Naive thymus-derived CD4-positive, alpha-beta T cell (primary cell): ENCODE measurements around the gene TRAPPC10. TPM values are rescaled to one million over a fixed set of nuclear protein-coding genes. Genes with fewer than 3 reads are reported as not detected.

Source experiments
- ATAC-seq: fragments of 150-1000 bp; cut with Tn5 transposase; 2 replicates; pipeline ENCODE4 v1.10.0; 2021; ENCODE audit warnings: mild to moderate bottlenecking, moderate library complexity
- CTCF ChIA-PET: fragments of 350-600 bp; sonication (Branson Sonifier 250); formaldehyde crosslinking; loops from one replicate; lab custom pipeline; 2021; ENCODE audit warnings: antibody characterized with exemption; lab: Charles Lee
- POLR2A ChIA-PET: fragments of 350-600 bp; sonication (Branson Sonifier 250); formaldehyde crosslinking; loops from one replicate; lab custom pipeline; 2021; ENCODE audit warnings: antibody characterized with exemption, inconsistent platforms; lab: Charles Lee
- DNase-seq, 9 donors: peaks; one replicate each; pipeline versions ENCODE4 v3.0.0 to v3.0.0-alpha.2; 2020 to 2022; ENCODE audit warnings: mixed read lengths in 1 of 9
- H3K27ac ChIP-seq: one replicate; pipeline ENCODE4 v1.7.0; 2013; ENCODE audit warnings: mild to moderate bottlenecking, low read depth, low read length, moderate library complexity
- H3K27me3 ChIP-seq, 2 donors: one replicate each; pipeline ENCODE4 v1.7.0; 2013; ENCODE audit warnings: low read length in 2 of 2, mild to moderate bottlenecking in 2 of 2, moderate library complexity in 2 of 2; ENCODE audit not compliant: control insufficient read depth in 2 of 2, insufficient read depth in 2 of 2
- H3K36me3 ChIP-seq, 3 experiments: 1 replicate in 2 of 3; 2 replicates in 1 of 3; pipeline ENCODE4 v1.7.0; 2013; ENCODE audit warnings: low read length in 3 of 3, mild to moderate bottlenecking in 3 of 3, moderate library complexity in 1 of 3; ENCODE audit not compliant: insufficient read depth in 3 of 3, control insufficient read depth in 2 of 3
- H3K4me1 ChIP-seq, 2 donors: one replicate each; pipeline ENCODE4 v1.7.0; 2013; ENCODE audit warnings: low read length in 2 of 2, mild to moderate bottlenecking in 2 of 2, moderate library complexity in 1 of 2; ENCODE audit not compliant: control insufficient read depth in 2 of 2, insufficient read depth in 2 of 2
- H3K4me3 ChIP-seq: 2 replicates; pipeline ENCODE4 v1.7.0; 2013; ENCODE audit warnings: mild to moderate bottlenecking, low read length
- H3K9me3 ChIP-seq, 3 experiments: 1 replicate in 2 of 3; 2 replicates in 1 of 3; pipeline ENCODE4 v1.7.0; 2013; ENCODE audit warnings: low read length in 3 of 3; ENCODE audit not compliant: control insufficient read depth in 2 of 3
- H3K27ac Mint-ChIP-seq, 9 donors: one replicate each; pipeline ENCODE4 v1.8.0; 2020 to 2022; ENCODE audit warnings: mixed read lengths in 9 of 9, mild to moderate bottlenecking in 8 of 9, moderate library complexity in 5 of 9, inconsistent platforms in 2 of 9
- H3K27me3 Mint-ChIP-seq, 5 donors: one replicate each; pipeline ENCODE4 v1.8.0; 2021 to 2022; ENCODE audit warnings: mixed read lengths in 5 of 5, mild to moderate bottlenecking in 1 of 5
- H3K36me3 Mint-ChIP-seq, 5 donors: one replicate each; pipeline ENCODE4 v1.8.0; 2020 to 2022; ENCODE audit warnings: mixed read lengths in 5 of 5, mild to moderate bottlenecking in 3 of 5, inconsistent platforms in 1 of 5
- H3K4me1 Mint-ChIP-seq, 7 donors: one replicate each; pipeline ENCODE4 v1.8.0; 2020 to 2022; ENCODE audit warnings: mixed read lengths in 7 of 7, mild to moderate bottlenecking in 3 of 7, inconsistent platforms in 1 of 7
- H3K4me3 Mint-ChIP-seq, 10 donors: one replicate each; pipeline ENCODE4 v1.8.0; 2020 to 2022; ENCODE audit warnings: mild to moderate bottlenecking in 10 of 10, mixed read lengths in 10 of 10, moderate library complexity in 6 of 10, inconsistent platforms in 2 of 10
- H3K9me3 Mint-ChIP-seq, 11 donors: one replicate each; pipeline ENCODE4 v1.8.0; 2020 to 2022; ENCODE audit warnings: mixed read lengths in 11 of 11, mild to moderate bottlenecking in 4 of 11, inconsistent platforms in 1 of 11, moderate library complexity in 1 of 11
- intact Hi-C, 2 donors: fragments of 100-400 bp; cut with micrococcal nuclease; formaldehyde crosslinking; loops; one replicate each; pipeline ENCODE4 v1.15.1; 2023
- polyA plus RNA-seq, 2 donors: library from polyadenylated mRNA; unstranded; fragments of 300-500 nt; fragmentation: Illumina TruSeq; gene quantifications; one replicate each; pipeline ENCODE4 v1.2.3, GENCODE V29; 2021
- total RNA-seq, 6 experiments: library from RNA in 5 of 6; stranded (reverse) in 5 of 6; gene quantifications; 1 replicate in 5 of 6; 2 replicates in 1 of 6; pipeline ENCODE4 v1.2.3 and lab custom pipeline; 2021 to 2026

The TRAPPC10 gene
- total and polyA plus RNA-seq, 7 experiments from 2014 or later: 15.6 to 119 (median 93.2) TPM

DNA sequence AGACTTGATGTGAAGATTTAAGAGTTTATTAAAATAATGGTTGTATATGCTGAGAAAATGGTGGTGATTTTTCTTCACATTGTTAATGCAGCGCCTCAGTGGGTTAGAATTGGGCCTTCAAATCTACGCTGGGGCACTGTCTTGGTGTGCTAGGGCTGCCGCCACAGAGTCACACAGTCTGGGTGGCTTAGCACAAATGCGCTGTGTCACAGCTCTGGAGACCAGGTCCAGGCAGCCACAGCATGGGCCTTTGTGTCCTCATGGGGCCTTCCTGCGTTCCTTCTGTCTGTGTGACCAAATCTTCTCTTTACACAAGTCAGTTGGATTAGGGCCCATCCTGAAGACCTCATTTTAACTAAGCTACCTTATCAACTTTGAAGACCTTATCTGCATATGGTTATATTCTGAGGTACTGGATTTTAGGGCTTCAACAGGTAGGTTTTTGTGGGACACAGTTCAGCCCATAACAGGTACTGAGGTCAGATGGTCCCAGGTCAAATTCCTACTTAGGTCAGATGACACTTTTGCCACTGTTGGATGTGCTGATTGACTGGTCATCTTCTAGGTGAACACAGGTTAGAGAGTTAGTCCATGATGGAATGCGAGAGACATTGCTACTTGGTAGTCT, 17.5 kb downstream of the TRAPPC10 start:
- peak overlapping the region in 3 of 10 donors; percentile 4 to 41 (median 36) for H3K4me3 Mint-ChIP-seq
- peaks cover 41 to 76% (median 67%) of the 10 kb centered on the region in 7 donors for H3K4me1 Mint-ChIP-seq
- Histone ChIP-seq H3K27ac (no peak overlapping the region), H3K9me3 (no peaks in the 10 kb centered on the region), H3K4me3 (no peak overlapping the region), H3K36me3 (peaks cover 9 to 22% (median 15%) of the 10 kb centered on the region in 3 experiments), H3K27me3 (no peaks in the 10 kb centered on the region), H3K4me1 (peaks cover 33 to 39% of the 10 kb centered on the region in 2 donors)
- ChIA-PET POLR2A (interaction anchor here (1.0 kb wide), 1 partner anchor 23 kb away, joined by 3 read pairs; no protein-coding TSS in a partner anchor), CTCF (no interaction called here)
- DNase-seq (no peak), ATAC-seq (no peak)
- no peaks in the 10 kb centered on the region for H3K27me3 Mint-ChIP-seq
- intact Hi-C loops: loop anchor here in 1 of 2 donors (5.0 kb wide), 1 partner anchor 38 kb away; no protein-coding TSS in a partner anchor
- peaks cover 0 to 3% (median 0%) of the 10 kb centered on the region in 11 donors for H3K9me3 Mint-ChIP-seq
- peaks cover 6 to 26% (median 21%) of the 10 kb centered on the region in 5 donors for H3K36me3 Mint-ChIP-seq
- peak overlapping the region in 4 of 9 donors; percentile 6 to 45 (median 24) for H3K27ac Mint-ChIP-seq

DNA sequence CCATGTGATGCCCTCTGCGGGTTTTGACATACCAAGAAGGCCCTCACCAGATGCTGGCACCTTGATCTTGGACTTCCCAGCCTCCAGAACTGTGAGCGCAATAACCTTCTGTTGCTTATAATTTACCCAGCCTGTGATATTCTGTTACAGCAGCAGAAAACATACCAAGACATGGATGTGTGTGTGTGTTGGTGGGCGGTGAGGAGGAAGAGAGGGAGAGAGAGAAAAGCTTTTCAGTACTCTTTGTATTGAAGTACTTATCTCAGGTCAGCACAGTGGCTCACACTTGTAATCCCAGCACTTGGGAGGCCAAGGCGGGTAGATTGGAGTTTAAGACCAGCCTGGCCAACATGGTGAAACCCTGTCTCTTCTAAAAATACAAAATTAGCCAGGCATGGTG, 23.1 kb downstream of the TRAPPC10 start:
- intact Hi-C loops: no loop called here
- H3K9me3 Mint-ChIP-seq: peaks cover 0 to 4% (median 0%) of the 10 kb centered on the region in 11 donors
- no peaks in the 10 kb centered on the region for H3K27me3 ChIP-seq
- H3K4me1 ChIP-seq: peaks cover 0 to 6% of the 10 kb centered on the region in 2 donors
- POLR2A ChIA-PET: interaction anchor here (0.6 kb wide), 1 partner anchor 52 kb away, joined by 3 read pairs; no protein-coding TSS in a partner anchor
- H3K4me3 ChIP-seq: no peak overlapping the region
- peaks cover 13 to 21% (median 17%) of the 10 kb centered on the region in 7 donors for H3K4me1 Mint-ChIP-seq
- peak overlapping the region in 5 of 9 donors; percentile 10 to 67 (median 37) for H3K27ac Mint-ChIP-seq
- H3K27ac ChIP-seq: no peak overlapping the region
- no peaks in the 10 kb centered on the region for H3K9me3 ChIP-seq
- CTCF ChIA-PET: no interaction called here
- DNase-seq (no peak), ATAC-seq (no peak)
- peaks cover 33 to 65% (median 36%) of the 10 kb centered on the region in 3 experiments for H3K36me3 ChIP-seq
- no peak overlapping the region for H3K4me3 Mint-ChIP-seq
- H3K36me3 Mint-ChIP-seq: peaks cover 11 to 58% (median 30%) of the 10 kb centered on the region in 5 donors
- no peaks in the 10 kb centered on the region for H3K27me3 Mint-ChIP-seq

DNA sequence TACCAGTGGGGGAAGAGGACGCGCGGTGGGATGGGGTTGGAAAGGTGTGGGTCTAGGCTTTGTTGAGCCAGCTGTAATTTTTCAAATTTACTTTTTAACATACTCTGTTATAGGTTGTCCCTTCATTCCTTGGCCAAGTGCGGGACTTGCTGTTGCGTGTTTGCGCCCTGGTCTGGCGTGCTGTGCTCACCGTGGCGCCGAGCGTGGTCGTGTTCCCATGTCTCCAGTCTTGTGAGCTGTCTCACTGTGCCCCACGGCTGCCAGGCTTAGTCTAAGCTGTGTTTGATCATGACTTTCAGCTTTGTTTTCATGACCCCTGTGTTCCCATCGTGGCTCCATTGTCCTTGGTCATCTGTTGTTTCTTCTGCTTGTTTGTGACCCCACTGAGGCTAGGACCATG, 26.0 kb downstream of the TRAPPC10 start:
- POLR2A ChIA-PET: interaction anchor here (1.3 kb wide), 1 partner anchor 20 kb away, joined by 9 read pairs; no protein-coding TSS in a partner anchor
- peak overlapping the region in 5 of 9 donors; percentile 17 to 72 (median 30) for H3K27ac Mint-ChIP-seq

DNA sequence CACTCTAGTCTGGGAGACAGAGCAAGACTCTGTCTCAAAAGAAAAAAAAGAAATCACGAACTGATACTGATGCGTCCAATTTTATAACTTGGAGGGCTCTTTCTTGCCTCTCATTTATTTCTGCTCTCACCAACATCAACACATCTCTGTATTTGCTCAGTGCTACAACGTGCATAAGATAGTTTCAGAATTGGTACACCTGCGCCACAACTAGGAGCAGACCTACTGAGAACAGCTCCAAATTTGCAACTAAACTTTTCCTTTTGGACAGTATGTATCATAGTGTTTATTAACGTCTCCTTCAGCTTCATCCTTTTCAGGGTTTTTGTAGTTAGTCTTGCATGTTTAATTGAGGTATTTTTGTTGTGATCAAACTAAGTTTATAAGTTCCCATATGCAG, 27.7 kb downstream of the TRAPPC10 start:
- no peak overlapping the region for H3K4me3 ChIP-seq
- Mint-ChIP-seq H3K36me3 (peaks cover 8 to 47% (median 18%) of the 10 kb centered on the region in 5 donors), H3K27me3 (no peaks in the 10 kb centered on the region), H3K4me1 (peaks cover 14 to 33% (median 24%) of the 10 kb centered on the region in 7 donors), H3K4me3 (no peak overlapping the region), H3K9me3 (peaks cover 0 to 2% (median 0%) of the 10 kb centered on the region in 11 donors), H3K27ac (peak overlapping the region in 6 of 9 donors; percentile 12 to 54 (median 28))
- H3K27me3 ChIP-seq: no peaks in the 10 kb centered on the region
- no peaks in the 10 kb centered on the region for H3K9me3 ChIP-seq
- DNase-seq (no peak), ATAC-seq (no peak)
- ChIA-PET POLR2A (no interaction called here), CTCF (no interaction called here)
- intact Hi-C loops: loop anchor here in 1 of 2 donors (10.0 kb wide), 1 partner anchor 55 kb away; no protein-coding TSS in a partner anchor
- no peaks in the 10 kb centered on the region for H3K4me1 ChIP-seq
- peaks cover 18 to 40% (median 21%) of the 10 kb centered on the region in 3 experiments for H3K36me3 ChIP-seq
- H3K27ac ChIP-seq: no peak overlapping the region

More for the DNA sequence above, 26.0 kb downstream of the TRAPPC10 start:
- Mint-ChIP-seq H3K36me3 (peaks cover 11 to 54% (median 27%) of the 10 kb centered on the region in 5 donors), H3K4me1 (peaks cover 13 to 24% (median 19%) of the 10 kb centered on the region in 7 donors), H3K4me3 (no peak overlapping the region), H3K27me3 (no peaks in the 10 kb centered on the region), H3K9me3 (peaks cover 0 to 4% (median 0%) of the 10 kb centered on the region in 11 donors)
- Histone ChIP-seq H3K27me3 (no peaks in the 10 kb centered on the region), H3K4me1 (no peaks in the 10 kb centered on the region), H3K27ac (no peak overlapping the region), H3K36me3 (peaks cover 27 to 53% (median 30%) of the 10 kb centered on the region in 3 experiments), H3K9me3 (no peaks in the 10 kb centered on the region), H3K4me3 (no peak overlapping the region)
- DNase-seq: no peak
- no peak for ATAC-seq
- intact Hi-C loops: no loop called here
- CTCF ChIA-PET: interaction anchor here (0.7 kb wide), 1 partner anchor 40 kb away, joined by 4 read pairs; no protein-coding TSS in a partner anchor

DNA sequence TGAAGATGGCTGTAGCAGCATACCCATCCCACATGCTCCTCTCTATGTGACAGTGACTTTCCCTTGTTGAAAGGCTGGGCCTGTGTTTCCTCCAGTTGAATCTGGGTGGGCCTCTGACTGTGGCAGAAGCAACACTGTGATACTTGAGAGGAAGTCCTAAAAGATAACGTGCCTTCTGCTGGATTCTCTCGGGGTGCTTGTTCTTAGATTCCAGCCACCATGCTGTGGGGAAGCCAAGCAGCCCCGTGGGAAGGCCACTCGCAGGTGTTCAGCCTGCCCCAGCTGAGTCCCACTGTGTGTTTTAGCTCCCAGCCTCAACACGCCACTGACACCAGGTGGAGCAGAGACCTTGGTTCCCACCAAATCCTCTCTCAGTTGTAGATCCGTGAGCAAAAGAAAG, 31.5 kb downstream of the TRAPPC10 start:
- ChIA-PET POLR2A (no interaction called here), CTCF (no interaction called here)
- no peaks in the 10 kb centered on the region for H3K4me1 ChIP-seq
- intact Hi-C loops: loop anchor here in 1 of 2 donors (10.0 kb wide), 1 partner anchor 59 kb away; no protein-coding TSS in a partner anchor
- peaks cover 17 to 42% (median 29%) of the 10 kb centered on the region in 7 donors for H3K4me1 Mint-ChIP-seq
- no peaks in the 10 kb centered on the region for H3K9me3 Mint-ChIP-seq
- no peak overlapping the region for H3K4me3 Mint-ChIP-seq
- no peak overlapping the region for H3K27ac ChIP-seq
- H3K36me3 ChIP-seq: peaks cover 3 to 34% (median 5%) of the 10 kb centered on the region in 3 experiments
- H3K27me3 Mint-ChIP-seq: no peaks in the 10 kb centered on the region
- no peaks in the 10 kb centered on the region for H3K27me3 ChIP-seq
- ATAC-seq: no peak
- no peak overlapping the region for H3K4me3 ChIP-seq
- no peak for DNase-seq
- H3K36me3 Mint-ChIP-seq: peaks cover 4 to 33% (median 9%) of the 10 kb centered on the region in 5 donors
- peak overlapping the region in 8 of 9 donors; percentile 18 to 70 (median 48) for H3K27ac Mint-ChIP-seq
- H3K9me3 ChIP-seq: no peaks in the 10 kb centered on the region

DNA sequence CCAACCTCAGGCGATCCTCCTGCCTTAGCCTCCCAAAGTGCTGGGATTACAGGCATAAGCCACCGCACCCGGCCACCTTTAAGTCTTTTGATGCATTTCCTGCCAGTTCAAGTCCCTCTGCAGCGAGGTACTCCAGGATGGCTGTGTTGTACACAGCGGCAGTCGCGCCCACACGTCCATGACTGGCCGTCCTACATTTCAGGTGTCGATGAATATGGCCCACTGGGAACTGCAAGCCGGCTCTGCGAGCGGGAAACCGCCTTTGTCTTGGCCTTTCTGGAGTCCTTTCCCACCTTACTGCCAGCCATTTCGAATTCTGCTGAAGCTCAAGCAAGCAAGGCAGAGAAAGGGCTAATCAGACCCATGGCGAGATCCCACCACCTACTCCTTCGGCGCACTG, 34.6 kb downstream of the TRAPPC10 start:
- H3K27ac Mint-ChIP-seq: no peak overlapping the region
- peaks cover 23 to 52% (median 38%) of the 10 kb centered on the region in 7 donors for H3K4me1 Mint-ChIP-seq

More for the DNA sequence above, 34.6 kb downstream of the TRAPPC10 start:
- intact Hi-C loops: loop anchor here in 1 of 2 donors (10.0 kb wide), 1 partner anchor 62 kb away; no protein-coding TSS in a partner anchor
- POLR2A ChIA-PET: no interaction called here
- CTCF ChIA-PET: interaction anchor here (0.7 kb wide), 1 partner anchor 388 kb away, joined by 3 read pairs; no protein-coding TSS in a partner anchor
- Histone ChIP-seq H3K27me3 (no peaks in the 10 kb centered on the region), H3K4me3 (no peak overlapping the region), H3K4me1 (no peaks in the 10 kb centered on the region), H3K36me3 (peaks cover 0 to 42% (median 0%) of the 10 kb centered on the region in 3 experiments), H3K27ac (no peak overlapping the region), H3K9me3 (no peaks in the 10 kb centered on the region)
- ATAC-seq (no peak), DNase-seq (no peak)
- H3K9me3 Mint-ChIP-seq: peaks cover 0 to 2% (median 0%) of the 10 kb centered on the region in 11 donors
- H3K36me3 Mint-ChIP-seq: peaks cover 4 to 26% (median 11%) of the 10 kb centered on the region in 5 donors
- H3K4me3 Mint-ChIP-seq: no peak overlapping the region
- no peaks in the 10 kb centered on the region for H3K27me3 Mint-ChIP-seq
